NCI-H82 (cell line): ENCODE results near the gene NDUFB8.

Experiments used
- DNase-seq: peaks from one replicate; lab custom pipeline; 2025; lab: John Stamatoyannopoulos, UW

Gene NDUFB8

DNA sequence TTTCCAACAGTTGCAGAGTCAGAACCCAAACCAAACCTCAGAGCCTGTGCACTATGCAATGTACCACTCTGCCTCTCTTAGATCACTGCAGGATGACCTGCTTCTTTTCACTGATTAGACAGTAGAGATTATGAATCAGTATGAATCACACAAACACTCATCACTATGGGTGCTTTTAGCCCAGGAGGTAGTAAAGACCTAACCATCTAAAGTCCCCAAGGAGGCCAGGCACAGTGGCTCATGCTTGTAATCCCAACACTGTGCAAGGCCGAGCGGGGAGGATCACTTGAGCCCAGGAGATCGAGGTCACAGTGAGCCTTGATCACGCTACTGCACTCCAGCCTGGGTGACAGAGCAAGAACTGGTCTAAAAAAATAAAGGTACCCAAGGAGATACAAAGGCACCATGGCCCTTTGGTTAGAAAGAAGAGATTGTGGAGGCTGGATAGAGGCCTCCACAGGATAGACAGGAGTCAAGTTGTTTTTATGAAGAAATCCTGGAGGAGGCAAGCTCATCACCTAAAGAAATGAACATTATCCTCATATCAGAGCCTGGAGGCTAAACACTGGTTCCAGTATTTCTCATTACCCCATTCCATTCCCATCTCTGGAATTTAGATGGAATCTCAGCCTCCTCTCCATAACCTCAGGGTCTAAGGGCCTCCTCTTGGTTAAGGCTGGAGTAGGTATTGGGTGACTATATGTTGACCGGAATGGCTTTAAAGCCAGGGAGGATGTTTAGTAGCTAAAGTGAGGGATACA, 22.9 kb downstream of the NDUFB8 start:
- DNase-seq: no peak

DNA sequence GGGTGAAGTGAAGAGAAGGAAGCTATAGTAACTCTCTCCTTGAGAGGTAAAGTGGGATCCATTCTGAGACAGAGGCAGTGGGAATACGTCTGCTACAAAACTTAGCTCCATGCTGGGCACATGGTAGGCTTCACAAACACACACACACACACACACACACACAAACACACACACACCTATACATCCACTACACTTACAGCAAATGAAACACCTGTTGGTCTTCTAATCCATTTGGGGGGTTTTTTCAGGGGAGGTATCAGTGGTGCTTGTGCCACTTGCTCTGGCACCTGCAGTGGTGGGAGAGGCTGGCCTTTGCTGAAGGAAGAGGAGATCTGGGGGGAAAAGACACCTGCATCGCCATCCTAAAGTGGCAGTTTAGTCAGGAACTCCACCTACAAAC, 24.5 kb downstream of the NDUFB8 start:
- no peak for DNase-seq

DNA sequence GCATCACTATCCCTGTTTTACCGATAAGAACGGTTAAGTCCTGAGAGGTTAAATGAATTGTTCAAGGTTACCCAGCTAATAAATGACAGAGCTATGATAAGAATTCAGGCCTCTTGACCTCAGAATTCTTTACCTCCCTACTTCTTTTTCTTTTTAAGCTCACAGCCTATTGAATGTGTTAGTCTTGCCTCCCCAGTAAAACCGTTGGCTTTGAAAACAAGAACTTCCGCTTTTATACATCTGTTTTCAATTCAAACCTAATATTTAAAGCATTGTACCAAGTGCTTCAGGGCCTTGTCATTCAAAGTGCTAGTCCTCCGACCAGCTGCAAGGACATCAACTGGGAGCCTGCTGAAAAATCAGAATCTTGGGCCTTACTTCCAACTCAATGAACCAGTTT, 25.6 kb downstream of the NDUFB8 start:
- DNase-seq: no peak

DNA sequence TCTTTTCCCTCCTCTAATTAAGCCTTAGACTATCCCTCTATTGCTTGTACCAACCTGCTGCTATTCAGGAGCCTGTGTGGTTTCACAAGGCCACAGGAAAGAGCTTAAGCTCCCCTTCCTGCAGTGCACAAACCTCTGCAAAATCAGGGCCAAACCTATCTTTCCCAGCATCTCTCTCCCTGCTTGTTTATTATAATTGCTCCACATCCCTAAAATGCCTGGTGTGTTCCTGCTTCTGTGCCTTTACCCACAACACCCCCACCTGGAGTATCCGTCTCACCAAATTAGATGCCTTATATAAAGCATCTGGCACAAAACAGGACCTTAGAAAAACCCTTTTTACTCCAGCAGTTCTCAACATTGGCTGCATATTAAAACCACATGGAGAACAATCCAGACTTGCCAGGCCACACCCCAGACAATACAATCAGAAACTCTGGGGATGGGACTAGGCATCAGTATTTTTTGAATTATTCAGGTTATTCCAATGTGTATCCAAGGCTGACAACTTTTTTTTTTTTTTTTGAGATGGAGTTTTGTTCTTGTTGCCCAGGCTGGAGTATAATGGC, 26.7 kb downstream of the NDUFB8 start:
- no peak for DNase-seq

DNA sequence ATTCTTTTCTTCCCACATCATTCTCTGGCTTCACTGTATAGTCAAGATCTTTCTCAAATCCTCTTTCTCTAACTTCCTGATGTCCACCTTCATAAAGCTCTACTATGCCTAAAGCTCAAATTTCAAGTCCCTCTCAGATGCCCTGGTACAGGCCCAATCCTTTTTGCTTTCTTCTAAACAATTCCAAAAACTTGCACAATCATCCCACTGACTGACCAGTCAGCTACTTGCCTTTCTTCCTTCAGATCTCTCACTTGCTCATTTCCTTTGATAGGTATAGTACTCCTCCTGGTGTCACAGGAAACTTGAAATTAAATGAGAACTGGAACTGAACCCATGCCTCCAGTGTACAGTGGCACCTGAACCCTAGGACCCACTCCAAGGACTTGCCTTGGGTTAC, 28.2 kb downstream of the NDUFB8 start:
- no peak for DNase-seq

DNA sequence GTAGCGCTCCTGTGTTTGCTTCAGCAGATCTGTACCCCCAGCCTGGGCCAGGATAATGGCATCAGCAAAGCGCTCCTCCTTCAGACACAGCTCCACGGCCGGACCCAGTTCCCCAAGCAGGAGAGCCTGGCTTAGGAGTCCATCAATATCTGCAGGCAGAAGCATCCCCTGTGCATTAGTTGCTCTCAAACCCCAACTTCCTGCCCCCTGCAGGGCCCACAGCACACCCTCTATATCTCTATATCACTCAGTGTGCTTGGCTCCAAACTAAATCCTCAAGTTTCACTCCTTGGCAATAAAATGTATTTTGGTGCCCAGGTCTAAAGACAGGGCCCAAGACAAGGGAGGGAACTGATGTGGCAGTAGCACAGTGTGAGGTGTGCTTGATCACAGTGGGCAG, 31.6 kb downstream of the NDUFB8 start:
- DNase-seq: no peak

DNA sequence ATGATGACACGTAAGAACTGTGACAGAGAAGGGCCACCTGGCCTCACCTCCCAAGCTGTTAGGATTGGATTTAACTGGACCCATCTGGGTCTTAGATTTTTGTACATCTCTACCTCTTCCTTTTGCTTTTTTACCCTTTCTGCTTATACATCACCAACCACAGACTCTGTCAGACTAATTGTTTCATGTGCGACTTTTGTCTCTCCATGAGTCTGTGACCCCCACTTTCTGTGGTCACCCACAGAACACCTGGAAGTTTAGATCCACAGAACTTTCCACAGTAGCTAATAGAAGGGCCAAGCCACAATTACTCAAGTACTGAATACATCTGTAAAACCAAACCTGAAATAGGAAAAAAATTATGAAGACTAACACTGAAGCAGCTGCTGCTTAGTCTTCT, 33.1 kb downstream of the NDUFB8 start:
- no peak for DNase-seq

DNA sequence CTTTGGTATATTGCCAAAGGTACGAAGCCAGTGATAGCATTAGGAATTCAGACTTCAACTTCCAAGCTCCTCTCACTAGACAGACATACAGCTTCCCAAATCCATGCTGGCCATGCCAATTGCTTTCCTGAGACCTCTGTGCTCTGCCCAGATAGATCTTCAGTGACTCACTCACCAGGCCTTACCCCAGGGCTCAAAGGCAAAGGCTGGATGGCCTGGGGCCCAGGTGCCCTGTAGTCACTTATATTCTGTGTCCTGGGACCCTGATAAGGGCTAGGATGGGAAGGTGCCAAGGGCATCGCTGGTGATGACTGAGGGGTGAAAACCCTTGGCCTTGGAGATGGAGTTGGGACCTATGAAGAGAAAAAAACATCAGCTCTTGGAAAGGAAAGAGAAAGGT, 39.1 kb downstream of the NDUFB8 start:
- no peak for DNase-seq

DNA sequence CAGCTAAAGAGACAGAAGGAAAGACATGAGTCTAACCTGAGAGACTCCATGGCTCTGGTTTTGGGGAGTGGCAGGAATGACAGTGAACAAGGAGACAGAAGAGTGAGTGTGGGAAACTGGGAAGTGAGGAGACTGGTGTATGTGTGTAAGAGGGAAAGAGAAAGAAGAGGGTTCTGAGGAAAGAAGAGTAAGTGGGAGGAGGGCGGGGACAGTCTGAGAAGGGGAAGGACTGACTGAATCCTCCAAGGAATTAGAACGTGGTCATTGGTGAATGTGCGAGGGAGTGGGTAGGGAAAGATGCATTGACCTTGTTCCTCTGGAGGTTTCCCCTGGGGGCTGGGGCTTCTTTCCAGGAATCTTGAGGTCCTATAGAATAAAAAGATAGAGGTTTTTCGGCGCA, 40.3 kb downstream of the NDUFB8 start:
- DNase-seq: no peak

DNA sequence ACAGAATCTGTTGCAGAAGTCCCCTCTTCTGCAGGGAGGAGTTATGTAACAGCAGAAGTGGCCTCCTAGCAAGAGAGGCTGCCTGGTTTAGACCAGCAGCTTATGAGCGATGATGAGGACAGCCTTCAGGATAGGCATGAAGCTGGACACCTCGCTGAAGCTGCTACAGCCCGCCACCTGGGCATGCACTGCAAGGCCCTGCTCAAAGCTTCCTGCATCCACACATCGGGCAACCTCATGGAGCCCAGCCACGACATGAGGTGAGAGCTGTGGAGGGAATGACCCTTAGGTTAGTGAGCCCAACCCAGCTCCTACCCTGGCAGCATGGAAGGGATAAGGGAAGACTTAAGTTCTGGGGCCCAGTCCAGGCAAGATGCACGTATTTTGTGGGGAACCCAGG, 42.1 kb downstream of the NDUFB8 start:
- DNase-seq: no peak

DNA sequence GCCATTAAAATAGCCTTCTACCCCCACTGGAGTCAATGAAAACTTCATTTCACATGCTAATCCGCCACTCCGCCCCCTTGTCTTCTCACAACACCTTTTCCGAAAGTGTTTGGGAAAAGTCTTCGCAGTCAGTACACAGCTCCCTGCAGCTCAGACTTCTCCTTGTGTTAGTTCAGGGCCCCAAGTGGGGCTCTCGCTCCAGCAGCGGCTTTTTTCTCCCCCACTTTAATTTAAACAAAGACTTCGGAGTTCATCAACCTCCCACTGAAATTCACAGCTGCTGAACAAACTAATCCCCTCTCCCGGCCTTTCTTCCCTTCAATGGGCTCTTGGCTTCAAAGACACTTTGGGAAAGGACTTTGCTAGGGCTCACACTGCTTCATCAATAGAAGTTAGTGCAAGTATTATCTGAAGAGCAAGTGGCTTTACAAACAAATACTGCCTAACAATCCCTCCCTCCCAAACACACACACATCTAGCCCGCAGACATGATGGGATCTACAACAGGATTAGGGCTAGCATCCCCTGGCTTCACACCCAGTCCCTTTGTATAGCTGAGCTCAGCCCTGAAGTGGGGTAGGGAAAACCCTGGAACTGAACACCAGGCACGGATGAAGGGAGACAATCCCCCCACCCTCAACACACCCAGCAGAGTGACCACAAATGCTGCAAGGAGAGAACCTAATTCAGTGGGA, 43.7 kb downstream of the NDUFB8 start:
- peak; percentile 49 for DNase-seq

DNA sequence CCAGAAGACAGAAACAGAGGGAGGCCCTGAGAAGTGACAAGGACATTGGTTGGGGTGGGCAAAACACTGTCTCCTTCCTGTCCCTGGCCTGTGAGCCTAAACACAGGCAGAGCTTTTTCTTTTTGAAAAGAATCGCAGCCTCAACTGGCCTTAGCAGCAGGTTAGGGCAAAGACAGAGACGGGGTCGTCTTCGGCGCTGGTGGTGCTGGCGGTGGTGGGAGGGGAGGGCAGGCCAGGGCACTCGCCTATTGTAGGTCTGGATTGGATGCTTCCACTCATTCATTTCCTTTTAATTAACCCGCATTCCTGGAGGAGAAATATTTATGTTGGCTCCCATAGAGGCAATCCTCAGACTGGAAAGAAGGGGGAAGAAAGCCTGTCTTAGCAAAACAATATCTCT, 44.3 kb downstream of the NDUFB8 start:
- no peak for DNase-seq

DNA sequence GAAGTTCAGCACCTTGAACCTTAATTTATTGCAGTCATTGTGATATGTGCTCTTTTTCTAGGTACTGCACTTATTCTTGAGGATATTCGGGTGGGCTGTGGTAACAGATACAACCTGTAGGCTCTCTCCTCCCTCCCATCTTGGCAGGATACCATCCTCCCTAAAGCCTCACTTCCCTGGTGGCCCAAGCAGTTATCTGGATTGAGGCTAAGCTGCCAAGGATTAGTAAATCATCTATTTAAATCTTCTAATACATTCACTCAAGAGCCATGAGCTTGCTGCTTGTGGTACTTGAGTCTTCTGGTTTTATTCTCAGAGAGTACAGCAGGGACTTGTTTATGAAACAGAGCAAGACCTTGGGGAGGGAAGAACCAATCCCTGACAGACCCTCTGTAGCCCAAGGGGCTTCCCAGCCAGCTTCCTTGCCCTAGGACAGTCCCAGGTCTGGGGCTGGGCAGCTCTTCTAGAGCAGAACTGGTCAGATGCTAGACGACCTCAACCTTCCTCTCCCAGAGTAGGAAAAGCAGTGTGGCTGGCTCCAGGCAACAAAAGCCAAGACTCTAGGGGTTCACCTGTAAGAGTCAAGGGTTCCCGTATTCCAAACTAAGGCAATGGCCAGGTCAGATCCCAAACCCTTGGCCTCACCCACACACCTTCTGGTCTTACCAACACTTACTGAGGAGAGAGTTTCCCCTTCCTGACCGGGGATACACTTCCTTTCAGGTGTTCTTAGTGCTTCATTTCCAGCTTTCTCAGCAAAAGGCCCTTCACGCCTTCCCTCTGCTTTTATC, 45.6 kb downstream of the NDUFB8 start:
- peak; percentile 71 for DNase-seq

DNA sequence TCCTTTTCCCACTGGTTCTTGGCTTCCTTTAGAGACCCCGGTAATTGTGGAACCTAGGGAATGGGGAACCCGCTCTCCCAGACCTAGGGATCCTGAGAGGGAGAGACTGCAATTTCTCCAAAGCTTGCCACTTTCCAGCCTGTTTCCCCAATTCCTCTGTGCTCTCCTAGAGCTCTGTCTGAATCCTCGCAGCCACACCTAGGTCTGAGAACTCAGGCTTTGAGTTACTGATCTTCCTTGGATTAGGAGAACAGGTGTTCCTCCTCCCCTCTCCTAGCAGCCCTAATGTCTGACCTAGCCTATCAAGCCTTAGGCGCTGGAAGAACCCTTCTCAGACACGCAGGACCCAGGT, 46.9 kb downstream of the NDUFB8 start:
- DNase-seq: peak; percentile 44

DNA sequence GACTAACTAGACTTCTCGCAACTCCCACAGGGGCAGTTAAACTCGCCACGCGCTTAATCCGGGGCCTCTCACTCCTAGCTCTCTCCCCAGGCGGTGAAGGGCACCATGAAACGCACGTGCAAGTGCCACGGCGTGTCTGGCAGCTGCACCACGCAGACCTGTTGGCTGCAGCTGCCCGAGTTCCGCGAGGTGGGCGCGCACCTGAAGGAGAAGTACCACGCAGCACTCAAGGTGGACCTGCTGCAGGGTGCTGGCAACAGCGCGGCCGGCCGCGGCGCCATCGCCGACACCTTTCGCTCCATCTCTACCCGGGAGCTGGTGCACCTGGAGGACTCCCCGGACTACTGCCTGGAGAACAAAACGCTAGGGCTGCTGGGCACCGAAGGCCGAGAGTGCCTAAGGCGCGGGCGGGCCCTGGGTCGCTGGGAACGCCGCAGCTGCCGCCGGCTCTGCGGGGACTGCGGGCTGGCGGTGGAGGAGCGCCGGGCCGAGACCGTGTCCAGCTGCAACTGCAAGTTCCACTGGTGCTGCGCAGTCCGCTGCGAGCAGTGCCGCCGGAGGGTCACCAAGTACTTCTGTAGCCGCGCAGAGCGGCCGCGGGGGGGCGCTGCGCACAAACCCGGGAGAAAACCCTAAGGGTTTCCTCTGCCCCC, 47.4 kb downstream of the NDUFB8 start:
- DNase-seq: peak; percentile 68

DNA sequence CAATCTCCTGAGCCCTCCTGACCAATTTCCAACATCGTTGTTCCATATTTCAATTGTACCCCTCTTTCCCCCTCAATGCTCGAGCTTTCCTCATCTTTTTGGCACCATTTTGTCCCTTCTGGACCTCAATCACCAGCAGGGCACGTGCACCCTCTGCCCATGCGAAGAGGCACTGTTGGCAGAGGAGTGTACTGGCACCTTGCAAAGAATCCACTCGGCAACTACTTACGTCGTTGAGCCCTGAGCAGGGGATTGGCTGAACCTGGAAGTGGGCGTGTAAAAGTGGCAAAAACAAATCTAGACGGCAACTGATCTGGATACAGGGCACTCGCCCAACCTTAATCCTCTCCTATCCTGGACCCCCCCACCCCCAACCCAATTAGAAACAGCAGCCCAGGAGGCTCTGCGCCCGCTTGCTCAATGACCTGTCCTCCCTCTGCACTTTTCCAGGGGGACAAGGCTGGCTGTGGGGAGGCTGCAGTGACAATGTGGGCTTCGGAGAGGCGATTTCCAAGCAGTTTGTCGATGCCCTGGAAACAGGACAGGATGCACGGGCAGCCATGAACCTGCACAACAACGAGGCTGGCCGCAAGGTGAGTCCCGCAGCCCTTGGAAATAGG, 48.1 kb downstream of the NDUFB8 start:
- peak; percentile 84 for DNase-seq

DNA sequence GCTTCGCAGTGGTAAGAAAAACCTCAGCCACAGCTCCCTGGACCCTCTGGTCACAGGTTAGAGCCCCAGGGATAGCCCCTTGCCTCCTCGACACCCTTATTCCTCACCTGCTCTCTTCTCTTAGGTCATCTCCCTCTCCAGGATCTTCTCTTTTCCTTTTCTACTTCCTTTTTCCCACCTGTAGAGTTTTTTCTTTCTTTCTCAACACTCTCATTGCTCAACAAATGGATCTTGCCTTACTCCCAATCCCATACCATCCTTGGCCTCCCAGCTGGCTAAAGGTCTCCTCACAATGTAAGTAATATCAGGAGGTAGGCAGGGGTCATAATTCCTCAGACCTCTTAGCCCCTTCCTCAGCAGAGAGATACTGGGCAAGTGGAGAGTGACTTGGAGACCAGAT, 49.7 kb downstream of the NDUFB8 start:
- no peak for DNase-seq

DNA sequence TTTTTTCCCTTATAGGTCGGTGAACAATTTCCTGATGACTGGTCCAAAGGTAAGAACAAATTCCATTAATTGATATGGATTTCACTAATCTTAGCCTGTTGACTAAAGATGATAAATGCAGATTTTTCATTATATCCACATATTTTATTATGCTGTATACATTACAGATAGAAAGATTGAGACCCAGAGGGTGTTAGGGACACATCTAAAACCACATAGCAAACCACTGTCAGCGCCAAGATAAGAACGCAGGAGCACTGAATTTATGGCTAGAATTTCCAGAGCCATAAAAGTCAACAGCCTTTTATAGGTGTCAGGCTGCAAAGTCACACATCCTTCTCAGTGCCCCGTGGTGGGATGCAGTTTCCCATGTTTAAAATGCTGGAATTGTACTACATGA, 50.6 kb downstream of the NDUFB8 start:
- DNase-seq: no peak

DNA sequence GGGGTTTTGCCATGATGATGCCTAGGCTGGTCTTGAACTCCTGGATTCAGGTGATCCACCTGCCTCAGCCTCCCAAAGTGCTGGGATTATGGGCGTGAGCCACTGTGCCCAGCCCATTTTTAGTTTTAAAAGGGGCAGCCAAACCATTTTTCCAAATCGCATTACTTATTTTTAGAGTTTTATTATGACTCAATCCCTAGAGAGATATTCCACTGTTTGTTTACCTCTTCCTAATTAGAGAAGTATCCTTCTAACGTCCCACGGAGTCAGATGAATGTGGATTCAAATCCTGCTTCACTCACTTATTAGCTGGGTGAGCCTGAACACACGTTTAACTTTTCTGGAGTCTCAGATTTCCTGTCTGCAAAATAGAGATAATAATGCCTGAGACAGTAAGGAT, 51.7 kb downstream of the NDUFB8 start:
- no peak for DNase-seq
